Activated naive CD8-positive, alpha-beta T cell treated with anti-CD3 and anti-CD28 coated beads for 36 hours (primary cell): ENCODE data around the gene ANKRD44. TPM values are rescaled to one million over a fixed set of nuclear protein-coding genes. Genes with fewer than 3 reads are reported as not detected.
A peak's percentile ranks its signal among the peaks of the same experiment; 100 is the strongest.
"Not testable (repeated sequence)": the region's sequence is repeated elsewhere in the genome, so short reads cannot be mapped to it uniquely, and the experiment has no call there.

ENCODE experiments used
- DNase-seq: peaks from one replicate; pipeline ENCODE4 v3.0.0; 2021
- H3K27ac Mint-ChIP-seq: one replicate; pipeline ENCODE4 v1.8.0; 2022; ENCODE audit warnings: mild to moderate bottlenecking, moderate library complexity, mixed read lengths
- H3K27me3 Mint-ChIP-seq: one replicate; pipeline ENCODE4 v1.8.0; 2022; ENCODE audit warnings: mild to moderate bottlenecking, mixed read lengths
- H3K36me3 Mint-ChIP-seq: one replicate; pipeline ENCODE4 v1.8.0; 2021; ENCODE audit warnings: mild to moderate bottlenecking, mixed read lengths
- H3K4me1 Mint-ChIP-seq: one replicate; pipeline ENCODE4 v1.8.0; 2021; ENCODE audit warnings: mixed read lengths
- H3K4me3 Mint-ChIP-seq: one replicate; pipeline ENCODE4 v1.8.0; 2022; ENCODE audit warnings: mild to moderate bottlenecking, moderate library complexity, mixed read lengths
- H3K9me3 Mint-ChIP-seq: one replicate; pipeline ENCODE4 v1.8.0; 2022; ENCODE audit warnings: mixed read lengths
- total RNA-seq, 2 experiments: library from RNA; stranded (reverse); gene quantifications; one replicate each; pipeline ENCODE4 v1.2.3, GENCODE V29; 2021

ANKRD44 gene
- total RNA-seq, result 100 to 1,000 TPM; 118 to 121 TPM

DNA sequence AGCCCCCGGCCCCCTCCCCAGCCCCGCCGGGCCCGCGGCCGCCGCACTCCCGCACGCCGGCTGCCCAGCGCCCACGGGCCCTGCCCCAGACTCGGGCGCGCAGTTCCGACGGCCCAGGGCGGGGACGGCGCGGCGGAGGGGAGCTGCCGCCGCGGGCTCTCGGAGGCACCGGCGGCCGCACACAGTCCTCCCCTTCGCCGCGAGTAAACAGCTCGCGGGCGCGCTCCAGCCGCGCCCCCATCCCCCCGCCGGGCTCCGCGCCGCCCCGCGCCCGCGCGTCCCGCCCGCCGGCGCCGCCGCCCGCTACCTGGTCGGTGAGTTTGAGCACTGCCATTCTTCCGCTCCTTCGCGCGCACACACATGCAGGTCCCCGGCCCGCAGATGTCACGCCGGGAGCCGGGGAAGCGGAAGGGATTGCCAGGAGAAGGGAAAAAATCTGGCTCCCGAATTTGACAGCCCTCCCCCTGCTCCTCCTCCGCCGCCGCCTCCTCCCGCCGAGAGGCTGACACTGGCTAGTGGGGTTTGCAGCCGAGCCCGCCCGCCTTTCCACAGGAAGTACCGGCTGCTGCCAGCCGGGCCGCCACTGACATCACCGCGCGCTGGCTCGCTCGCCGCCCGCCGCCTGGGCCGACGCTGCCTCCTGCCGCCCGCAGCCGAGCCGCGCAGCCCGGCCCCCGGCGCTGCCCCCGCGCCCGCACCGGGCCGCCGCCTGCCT, at the start of gene ANKRD44:
ANKRD44 (minus strand) TSS at position 510 of the 715 bp plus-strand sequence; CDS start at position 334, 176 bp downstream.
- Mint-ChIP-seq H3K4me1 (peaks cover 65% of the 10 kb centered on the region), H3K27ac (peak within 1 kb of the TSS; percentile 91), H3K4me3 (peak within 1 kb of the TSS; percentile 87), H3K36me3 (peaks cover 25% of the 10 kb centered on the region), H3K27me3 (no peaks in the 10 kb centered on the region), H3K9me3 (no peaks in the 10 kb centered on the region)
- peak; percentile 92 for DNase-seq

DNA sequence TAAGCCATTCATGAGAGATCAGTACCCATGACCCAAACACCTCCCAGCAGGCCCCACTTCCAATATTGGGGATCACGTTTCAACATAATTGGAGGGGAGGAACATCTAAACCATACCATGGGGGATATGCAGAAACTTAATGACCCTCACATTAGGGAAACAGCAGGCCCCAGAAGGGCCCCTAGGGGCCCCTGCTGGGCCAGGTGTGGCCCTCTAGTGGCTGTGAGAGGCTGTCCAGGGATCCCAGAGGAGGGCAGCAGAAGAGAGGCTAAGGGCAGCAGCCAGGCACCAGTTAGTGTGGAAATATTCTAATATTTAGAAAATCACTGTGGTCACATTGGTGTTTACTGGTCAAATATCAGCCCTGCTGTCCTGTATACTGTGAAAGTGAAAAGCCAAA, 49.3 kb upstream of the ANKRD44 start:
- no peaks in the 10 kb centered on the region for H3K27me3 Mint-ChIP-seq
- DNase-seq, result no peak
- peaks cover 3% of the 10 kb centered on the region for H3K9me3 Mint-ChIP-seq
- H3K36me3 Mint-ChIP-seq, result peaks cover 7% of the 10 kb centered on the region
- H3K4me3 Mint-ChIP-seq, result no peak overlapping the region
- peaks cover 36% of the 10 kb centered on the region for H3K4me1 Mint-ChIP-seq
- no peak overlapping the region for H3K27ac Mint-ChIP-seq

DNA sequence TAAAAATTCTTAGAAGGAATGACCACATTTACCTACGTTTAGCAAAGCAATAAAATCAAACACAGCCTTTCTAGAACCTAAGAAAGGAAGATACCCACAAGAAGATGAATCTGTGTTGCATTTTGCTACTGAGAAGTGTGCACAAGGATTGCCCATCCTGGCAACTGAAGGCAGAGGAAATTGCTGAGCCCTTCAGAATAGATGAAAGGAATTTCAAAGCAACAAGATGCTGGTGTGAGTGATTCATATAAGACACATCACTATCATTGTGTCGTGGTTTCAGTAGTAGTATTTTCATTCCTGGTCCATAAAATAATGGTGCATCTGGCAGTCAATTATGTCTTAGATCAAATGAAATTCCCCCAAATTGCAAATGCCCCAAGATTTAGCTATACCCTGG, 48.4 kb upstream of the ANKRD44 start:
- no peak for DNase-seq
- H3K4me1 Mint-ChIP-seq, result peaks cover 36% of the 10 kb centered on the region
- H3K27ac Mint-ChIP-seq, result peak overlapping the region; percentile 55
- H3K9me3 Mint-ChIP-seq, result peaks cover 3% of the 10 kb centered on the region
- H3K27me3 Mint-ChIP-seq, result no peaks in the 10 kb centered on the region
- peaks cover 7% of the 10 kb centered on the region for H3K36me3 Mint-ChIP-seq
- no peak overlapping the region for H3K4me3 Mint-ChIP-seq

DNA sequence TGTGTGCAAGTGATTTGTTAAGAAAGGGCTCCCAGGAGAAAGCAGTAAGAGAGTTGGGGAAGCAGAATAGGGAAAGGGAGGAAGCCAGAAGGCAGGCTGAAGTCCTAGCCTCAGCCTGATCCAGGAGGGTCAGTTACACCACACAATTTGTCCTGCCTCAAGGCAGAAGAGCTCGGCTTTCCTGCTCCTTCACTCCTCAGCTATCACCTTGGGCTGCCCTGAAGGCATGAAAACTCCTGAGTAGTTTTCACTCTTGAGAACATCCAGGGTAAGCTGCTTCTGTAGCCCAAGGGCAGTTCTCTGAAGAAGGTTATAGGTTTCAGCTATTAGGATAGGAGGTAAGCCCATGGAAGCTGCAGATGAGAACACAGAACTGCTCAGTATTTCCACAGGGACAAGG, 47.4 kb upstream of the ANKRD44 start:
- Mint-ChIP-seq H3K4me3 (no peak overlapping the region), H3K27me3 (no peaks in the 10 kb centered on the region), H3K27ac (no peak overlapping the region), H3K4me1 (peaks cover 40% of the 10 kb centered on the region), H3K36me3 (peaks cover 7% of the 10 kb centered on the region), H3K9me3 (peaks cover 3% of the 10 kb centered on the region)
- no peak for DNase-seq

DNA sequence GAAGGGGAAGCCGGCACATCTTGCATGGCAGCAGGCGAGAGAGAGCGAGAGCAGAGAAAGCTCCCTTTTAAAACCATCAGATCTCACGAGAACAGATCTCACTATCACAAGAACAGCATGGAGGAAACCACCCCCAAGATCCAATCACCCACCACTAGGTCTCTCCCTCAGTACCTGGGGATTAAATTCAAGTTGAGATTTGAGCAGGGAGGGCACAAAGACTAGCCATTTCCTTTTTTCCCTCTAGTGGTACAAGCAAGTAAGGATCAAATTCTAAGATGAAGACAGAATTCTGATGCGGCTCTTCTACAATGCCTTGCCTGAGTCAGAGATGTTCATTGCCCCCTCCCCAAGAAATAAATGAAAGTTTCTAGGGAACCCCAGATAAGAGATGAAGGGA, 45.6 kb upstream of the ANKRD44 start:
- DNase-seq, result no peak
- H3K27ac Mint-ChIP-seq, result peak overlapping the region; percentile 52
- H3K27me3 Mint-ChIP-seq, result no peaks in the 10 kb centered on the region
- H3K4me1 Mint-ChIP-seq, result peaks cover 44% of the 10 kb centered on the region
- H3K36me3 Mint-ChIP-seq, result peaks cover 7% of the 10 kb centered on the region
- H3K9me3 Mint-ChIP-seq, result peaks cover 3% of the 10 kb centered on the region
- H3K4me3 Mint-ChIP-seq, result no peak overlapping the region

DNA sequence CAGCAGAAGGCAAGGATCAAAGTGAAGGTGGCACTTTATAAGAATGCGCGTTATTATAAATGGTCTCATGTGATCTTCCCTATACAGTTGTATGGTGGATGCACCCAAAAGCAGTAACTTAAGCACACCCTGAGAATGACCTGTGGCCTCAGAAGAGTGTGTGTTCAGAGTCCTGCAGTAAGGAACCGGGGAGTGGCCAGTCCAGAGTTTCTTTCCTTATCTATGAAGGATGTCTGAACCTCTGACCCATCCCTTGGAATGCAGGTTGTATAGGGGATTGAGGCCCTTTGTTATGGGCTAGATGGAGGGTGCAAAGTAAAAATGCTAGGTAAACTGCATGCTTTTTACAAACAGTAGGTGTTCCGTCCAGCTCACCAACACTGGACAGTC, 43.6 kb upstream of the ANKRD44 start:
- peaks cover 35% of the 10 kb centered on the region for H3K4me1 Mint-ChIP-seq
- H3K36me3 Mint-ChIP-seq, result peaks cover 2% of the 10 kb centered on the region
- no peak overlapping the region for H3K4me3 Mint-ChIP-seq
- H3K27me3 Mint-ChIP-seq, result no peaks in the 10 kb centered on the region
- H3K9me3 Mint-ChIP-seq, result no peaks in the 10 kb centered on the region
- H3K27ac Mint-ChIP-seq, result no peak overlapping the region
- DNase-seq, result no peak

DNA sequence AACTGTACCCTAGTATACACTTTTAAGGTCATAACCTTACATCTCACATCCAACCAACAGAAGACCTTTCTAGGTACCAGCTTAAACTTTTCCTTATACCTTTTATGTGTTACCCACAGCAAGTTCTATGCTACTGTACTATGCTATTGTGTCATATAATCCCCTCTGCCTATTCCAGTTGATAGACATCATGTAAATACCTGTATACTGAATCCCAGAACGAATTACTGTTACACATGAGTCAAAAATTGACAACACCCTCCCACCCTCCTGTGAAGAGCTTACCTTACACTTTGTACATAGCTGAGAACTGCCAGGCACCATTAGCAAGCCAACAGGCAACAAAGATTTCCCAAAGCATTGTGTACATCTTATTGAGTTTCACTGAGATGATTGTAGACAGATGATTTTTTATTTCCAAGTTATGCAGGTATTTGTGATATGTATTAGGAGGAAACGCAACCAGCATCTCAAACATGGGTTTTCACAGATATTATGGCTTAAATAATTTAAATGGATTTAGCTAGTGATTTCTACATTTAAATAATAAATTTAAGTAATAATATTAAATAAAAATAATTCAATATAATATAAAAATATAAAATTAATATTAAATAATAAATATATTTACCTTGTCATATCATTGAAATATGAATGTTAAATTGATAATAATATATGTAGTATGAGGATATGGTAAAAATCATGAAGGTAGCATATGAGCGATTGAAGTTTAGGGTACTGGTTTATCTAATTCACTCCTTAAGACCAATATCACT, 43.0 kb upstream of the ANKRD44 start:
- no peaks in the 10 kb centered on the region for H3K36me3 Mint-ChIP-seq
- no peaks in the 10 kb centered on the region for H3K27me3 Mint-ChIP-seq
- H3K9me3 Mint-ChIP-seq, result no peaks in the 10 kb centered on the region
- peaks cover 30% of the 10 kb centered on the region for H3K4me1 Mint-ChIP-seq
- no peak overlapping the region for H3K4me3 Mint-ChIP-seq
- DNase-seq, result no peak
- H3K27ac Mint-ChIP-seq, result no peak overlapping the region

DNA sequence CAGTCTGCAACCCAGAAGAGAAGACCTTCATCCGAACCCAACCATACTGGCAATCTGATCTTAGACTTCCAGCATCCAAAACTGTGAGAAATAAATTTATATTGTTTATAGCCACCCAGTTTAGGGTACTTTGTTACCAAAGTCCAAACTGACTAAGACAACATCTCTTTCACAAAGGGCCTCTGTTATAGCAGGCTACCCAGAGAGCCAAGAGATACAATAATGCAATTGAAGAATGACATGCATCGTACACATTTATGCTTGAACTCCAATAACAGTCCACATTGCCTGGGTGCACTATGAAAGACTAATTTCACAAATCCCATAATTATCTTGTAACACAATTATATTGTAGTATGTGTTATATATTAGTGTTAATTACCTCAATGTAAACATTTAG, 39.1 kb upstream of the ANKRD44 start:
- Mint-ChIP-seq H3K27me3 (no peaks in the 10 kb centered on the region), H3K27ac (no peak overlapping the region), H3K4me3 (no peak overlapping the region), H3K4me1 (peaks cover 17% of the 10 kb centered on the region), H3K9me3 (no peaks in the 10 kb centered on the region), H3K36me3 (no peaks in the 10 kb centered on the region)
- DNase-seq, result no peak

DNA sequence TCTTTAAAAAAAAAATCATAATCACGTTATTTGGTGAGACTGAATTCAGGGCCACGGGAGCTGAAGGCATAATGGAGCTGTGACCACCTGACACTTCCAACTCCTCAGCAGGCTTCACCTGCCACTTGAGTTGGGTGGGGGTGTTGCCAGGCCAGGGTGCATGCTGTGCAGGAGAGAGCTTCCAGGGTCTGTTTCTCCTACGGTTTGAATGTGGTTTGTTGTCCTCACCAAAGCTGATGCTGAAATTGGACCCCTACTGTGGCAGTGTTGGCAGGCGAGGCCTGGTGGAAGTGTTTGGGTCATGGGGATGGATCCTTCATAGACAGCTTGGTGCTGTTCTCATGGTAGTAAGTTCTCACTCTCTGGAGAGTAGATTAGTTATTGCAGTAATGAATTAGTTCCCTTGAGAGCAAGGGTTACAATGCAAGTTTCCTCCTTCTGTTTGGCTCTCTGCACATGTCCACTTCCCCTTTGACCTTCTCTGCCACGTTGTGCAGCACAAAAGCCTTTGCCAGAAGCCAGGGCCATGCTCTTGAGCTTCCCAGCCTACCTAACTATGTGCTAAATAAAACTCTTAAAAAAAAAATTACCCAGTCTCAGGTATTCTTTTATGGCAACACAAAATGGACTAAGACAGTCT, 38.3 kb upstream of the ANKRD44 start:
- Mint-ChIP-seq H3K27ac (no peak overlapping the region), H3K27me3 (no peaks in the 10 kb centered on the region), H3K9me3 (no peaks in the 10 kb centered on the region), H3K4me3 (no peak overlapping the region), H3K36me3 (no peaks in the 10 kb centered on the region), H3K4me1 (peaks cover 17% of the 10 kb centered on the region)
- DNase-seq, result no peak

DNA sequence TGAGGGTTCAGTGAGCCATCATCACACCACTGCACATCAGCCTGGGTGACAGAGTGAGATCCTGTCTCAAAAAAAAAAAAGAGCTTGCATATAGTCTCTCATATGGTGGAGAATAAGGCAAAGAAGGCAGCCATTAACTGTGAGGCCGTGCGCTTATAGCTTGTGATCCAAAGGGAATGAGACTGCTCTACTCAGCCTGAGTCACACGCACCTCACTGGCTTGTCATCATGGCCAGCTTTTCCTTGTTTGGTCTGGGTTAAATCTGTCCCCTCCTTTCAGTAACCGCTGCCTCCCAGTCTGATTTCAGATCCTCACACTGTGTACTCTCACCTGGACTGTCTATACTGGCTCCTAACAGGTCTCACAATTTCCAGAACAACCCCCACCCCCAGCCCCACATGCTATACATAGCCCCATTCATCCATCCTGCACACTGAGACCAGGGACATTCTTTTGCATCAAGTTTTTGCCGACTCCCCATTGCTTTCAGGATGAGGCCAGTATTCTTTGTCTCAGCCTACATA, 35.3 kb upstream of the ANKRD44 start:
- no peaks in the 10 kb centered on the region for H3K27me3 Mint-ChIP-seq
- DNase-seq, result no peak
- H3K4me3 Mint-ChIP-seq, result no peak overlapping the region
- H3K9me3 Mint-ChIP-seq, result no peaks in the 10 kb centered on the region
- no peaks in the 10 kb centered on the region for H3K36me3 Mint-ChIP-seq
- no peak overlapping the region for H3K27ac Mint-ChIP-seq
- peaks cover 5% of the 10 kb centered on the region for H3K4me1 Mint-ChIP-seq

DNA sequence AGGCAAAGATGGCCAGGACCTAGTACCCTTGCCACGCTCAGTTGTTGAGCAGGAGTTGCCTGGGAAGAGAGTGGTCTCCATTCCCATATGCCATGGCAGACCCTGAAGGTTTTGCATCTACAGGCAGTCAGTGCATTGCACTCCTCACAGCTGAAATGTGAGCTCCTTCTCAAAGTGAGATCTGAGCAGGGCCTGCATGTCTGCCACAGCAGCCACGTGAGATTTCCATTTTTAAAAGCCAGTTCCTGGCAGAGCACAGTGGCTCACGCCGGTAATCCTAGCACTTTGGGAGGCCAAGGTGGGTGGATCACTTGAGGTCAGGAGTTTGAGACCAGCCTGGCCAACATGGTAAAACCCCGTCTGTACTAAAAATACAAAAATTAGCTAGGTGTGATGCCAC, 33.4 kb upstream of the ANKRD44 start:
- not testable (repeated sequence) for H3K9me3 Mint-ChIP-seq, DNase-seq, H3K4me3 Mint-ChIP-seq, H3K36me3 Mint-ChIP-seq, H3K27me3 Mint-ChIP-seq, H3K27ac Mint-ChIP-seq
- peaks cover 10% of the 10 kb centered on the region for H3K4me1 Mint-ChIP-seq

DNA sequence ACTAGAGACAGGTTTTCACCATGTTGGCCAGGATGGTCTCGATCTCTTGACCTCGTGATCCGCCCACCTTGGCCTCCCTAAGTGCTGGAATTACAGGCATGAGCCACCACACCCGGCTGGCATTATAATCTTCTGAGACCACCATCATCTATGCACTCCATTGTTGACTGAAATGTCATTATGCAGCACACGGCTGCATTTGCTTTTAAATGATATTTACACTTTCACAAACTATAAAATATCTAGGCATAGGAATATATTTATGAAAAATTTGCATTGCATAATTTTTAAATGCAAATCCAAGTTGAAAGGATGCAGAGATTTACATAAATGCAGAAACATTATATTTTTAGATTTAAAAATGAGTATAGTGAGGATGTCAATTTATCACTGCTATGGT, 30.0 kb upstream of the ANKRD44 start:
- Mint-ChIP-seq H3K9me3 (no peaks in the 10 kb centered on the region), H3K36me3 (no peaks in the 10 kb centered on the region), H3K4me3 (no peak overlapping the region), H3K27me3 (no peaks in the 10 kb centered on the region), H3K27ac (no peak overlapping the region), H3K4me1 (peaks cover 11% of the 10 kb centered on the region)
- no peak for DNase-seq

DNA sequence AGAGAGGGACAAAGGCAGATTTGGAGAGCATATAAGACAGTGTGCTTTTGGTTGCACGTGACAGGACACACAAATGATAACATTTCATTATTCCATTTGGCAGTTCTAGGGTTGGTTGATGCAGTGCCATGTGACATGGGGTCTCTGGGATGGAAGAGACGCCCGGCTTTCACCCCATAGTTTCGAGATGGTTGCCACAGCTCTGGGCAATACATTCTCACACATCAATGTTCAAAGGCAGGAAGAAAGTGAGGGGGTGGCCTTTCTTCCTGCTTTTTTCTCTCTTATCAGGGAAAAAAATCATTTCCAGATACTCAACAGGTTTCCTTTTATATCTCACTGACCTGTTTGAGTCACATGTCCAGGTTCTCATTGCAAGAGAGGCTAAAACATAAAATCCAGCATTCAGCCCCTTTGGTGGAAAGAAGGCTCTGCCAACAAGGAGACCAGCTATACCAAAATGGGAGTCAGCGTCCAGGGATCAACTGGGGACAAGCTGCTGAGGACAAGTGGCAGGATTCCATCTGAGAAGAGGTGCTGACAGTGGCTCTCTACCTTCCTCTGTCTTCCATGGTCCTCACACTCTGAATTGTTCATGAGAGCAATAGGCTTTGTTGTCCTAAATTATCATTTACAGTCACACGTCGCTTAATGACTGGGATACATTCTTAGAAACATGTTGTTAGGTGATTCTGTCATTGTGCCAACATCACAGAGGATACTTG, 29.1 kb upstream of the ANKRD44 start:
- Mint-ChIP-seq H3K9me3 (no peaks in the 10 kb centered on the region), H3K4me1 (peaks cover 11% of the 10 kb centered on the region), H3K4me3 (no peak overlapping the region), H3K27ac (peak overlapping the region; percentile 20), H3K36me3 (no peaks in the 10 kb centered on the region), H3K27me3 (no peaks in the 10 kb centered on the region)
- no peak for DNase-seq

DNA sequence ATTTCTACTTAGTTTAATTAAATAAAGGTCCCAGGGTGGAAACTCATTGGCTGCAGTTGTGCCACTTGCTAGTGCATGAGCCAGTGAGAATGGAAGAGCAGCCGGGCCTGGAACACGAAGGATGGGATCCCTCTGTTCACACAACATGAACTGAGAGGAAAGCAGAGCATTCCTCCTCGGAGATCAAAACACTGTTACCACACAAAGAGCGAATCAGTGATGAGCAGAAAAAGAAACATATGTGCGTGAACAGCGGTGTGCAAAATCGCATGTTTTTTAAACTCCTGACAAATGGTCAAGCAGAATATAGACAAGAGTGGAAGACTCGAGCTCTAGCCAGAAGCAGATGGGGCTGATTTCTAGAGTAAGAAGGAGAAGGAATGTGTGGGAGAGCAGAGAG, 28.4 kb upstream of the ANKRD44 start:
- Mint-ChIP-seq H3K9me3 (no peaks in the 10 kb centered on the region), H3K4me1 (peaks cover 14% of the 10 kb centered on the region), H3K27ac (peak overlapping the region; percentile 20), H3K36me3 (no peaks in the 10 kb centered on the region), H3K27me3 (no peaks in the 10 kb centered on the region), H3K4me3 (no peak overlapping the region)
- DNase-seq, result no peak

DNA sequence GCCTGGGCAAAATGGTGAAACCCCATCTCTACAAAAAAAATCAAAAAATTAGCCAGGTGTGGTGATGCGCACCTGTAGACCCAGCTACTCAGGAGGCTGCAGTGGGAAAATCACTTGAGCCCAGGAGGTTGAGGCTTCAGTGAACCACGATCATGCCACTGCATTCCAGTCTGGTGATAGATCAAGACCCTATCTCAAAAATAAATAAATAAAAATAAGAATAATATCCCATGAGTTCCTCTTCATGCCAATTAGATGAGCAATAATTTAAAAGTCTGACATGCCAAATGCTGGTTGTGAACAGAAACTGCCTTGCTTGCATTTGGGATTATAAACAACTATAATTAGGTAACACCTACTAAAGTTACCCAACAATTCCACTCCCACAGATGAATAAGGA, 22.1 kb upstream of the ANKRD44 start:
- no peaks in the 10 kb centered on the region for H3K27me3 Mint-ChIP-seq
- H3K4me3 Mint-ChIP-seq, result no peak overlapping the region
- H3K9me3 Mint-ChIP-seq, result peaks cover 8% of the 10 kb centered on the region
- H3K36me3 Mint-ChIP-seq, result peaks cover 8% of the 10 kb centered on the region
- H3K4me1 Mint-ChIP-seq, result peaks cover 20% of the 10 kb centered on the region
- no peak overlapping the region for H3K27ac Mint-ChIP-seq
- no peak for DNase-seq
